Heart left ventricle (tissue), 13 donors: Measurements from ENCODE around the gene INPP4B.

Experiments used
- POLR2A ChIP-seq, 2 donors: fragments of 450-650 bp; IDR thresholded peaks; one replicate each; pipeline ENCODE4 v1.6.1; 2017; ENCODE audit warnings: antibody characterized with exemption in 2 of 2, mild to moderate bottlenecking in 2 of 2, moderate library complexity in 2 of 2
- TF ChIP-seq, protein P1 (sequence below), 12 donors: fragments of 200-600 bp; sonication (generic) in 4 of 12; IDR thresholded peaks; one replicate each; pipeline versions ENCODE4 v1.5.0 to v1.8.0; 2018 to 2022; ENCODE audit warnings: antibody characterized with exemption in 12 of 12, mild to moderate bottlenecking in 5 of 12
- donor health status: ischemic (EF 13 %, LVEDD 7.1; RV severe dilation, severe dysfunction).
- donor health status: DM: no; HTN: yes; CAD: no.
- donor health status: DM: no; HTN: no; CAD: no.
- donor health status: ischemic (EF 25% LVEDD 6.9; RV normal size, moderate dysfunction).
- donor health status: ischemic (EF 25% LVEDD 5.7; RV mildly dilated, moderate dysfunction).
- donor health status: ischemic (EF 35%, LVEDD 5.7; RV mildly dilated, moderate dysfunction).
- donor health status: nonischemic (EF 11% LVEDD 7.7; RV severe dilation, severe dysfunction).
- donor health status: DM: yes; HTN: yes; CAD: no.
- donor health status: PGD.
- donor health status: ischemic (EF 29% LVEDD 5.4; RV normal size, mild dysfunction).
- donor health status: nonischemic (EF 23%, LVEDD 6.1; RV moderate dilation, normal function).

DNA sequence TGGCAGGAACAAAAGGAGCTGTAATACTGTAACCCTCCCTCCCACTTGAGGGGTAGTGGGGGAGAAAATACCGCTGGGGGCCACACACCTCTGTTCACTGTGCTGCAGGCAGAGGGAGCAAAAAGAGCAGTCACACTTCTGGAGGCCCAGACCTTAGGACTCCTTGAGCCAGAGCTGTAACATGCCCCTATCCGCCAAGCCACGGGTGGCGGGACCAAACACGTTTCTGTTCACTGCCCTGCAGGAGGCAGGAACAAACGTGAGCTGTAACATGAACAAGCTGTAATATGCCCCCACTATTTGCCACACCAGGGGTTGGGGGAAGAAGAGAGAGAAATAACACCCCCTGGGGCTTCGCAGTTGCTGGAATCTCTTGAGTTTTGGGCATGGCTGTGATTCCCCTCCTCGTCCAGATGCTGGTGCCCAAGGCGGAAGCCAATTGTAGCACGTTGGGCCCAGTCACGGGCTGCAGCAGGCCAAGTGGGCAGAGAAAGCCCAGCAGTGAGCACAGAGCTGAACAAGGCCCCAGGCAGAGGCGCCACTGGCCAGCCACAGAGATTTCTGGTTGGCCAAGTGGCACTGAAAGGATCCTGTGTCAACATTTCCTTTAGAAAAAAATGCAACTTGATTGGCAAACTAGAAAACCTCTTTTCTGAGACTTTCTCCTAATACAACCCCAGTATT is 509.7 kb downstream of the INPP4B start:
- TF ChIP-seq, protein P1, sequence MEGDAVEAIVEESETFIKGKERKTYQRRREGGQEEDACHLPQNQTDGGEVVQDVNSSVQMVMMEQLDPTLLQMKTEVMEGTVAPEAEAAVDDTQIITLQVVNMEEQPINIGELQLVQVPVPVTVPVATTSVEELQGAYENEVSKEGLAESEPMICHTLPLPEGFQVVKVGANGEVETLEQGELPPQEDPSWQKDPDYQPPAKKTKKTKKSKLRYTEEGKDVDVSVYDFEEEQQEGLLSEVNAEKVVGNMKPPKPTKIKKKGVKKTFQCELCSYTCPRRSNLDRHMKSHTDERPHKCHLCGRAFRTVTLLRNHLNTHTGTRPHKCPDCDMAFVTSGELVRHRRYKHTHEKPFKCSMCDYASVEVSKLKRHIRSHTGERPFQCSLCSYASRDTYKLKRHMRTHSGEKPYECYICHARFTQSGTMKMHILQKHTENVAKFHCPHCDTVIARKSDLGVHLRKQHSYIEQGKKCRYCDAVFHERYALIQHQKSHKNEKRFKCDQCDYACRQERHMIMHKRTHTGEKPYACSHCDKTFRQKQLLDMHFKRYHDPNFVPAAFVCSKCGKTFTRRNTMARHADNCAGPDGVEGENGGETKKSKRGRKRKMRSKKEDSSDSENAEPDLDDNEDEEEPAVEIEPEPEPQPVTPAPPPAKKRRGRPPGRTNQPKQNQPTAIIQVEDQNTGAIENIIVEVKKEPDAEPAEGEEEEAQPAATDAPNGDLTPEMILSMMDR (IDR thresholded peaks at IDR 0.05), result no peak
- TF ChIP-seq POLR2A (IDR thresholded peaks at IDR 0.05), result no peak
